Gastrocnemius medialis (tissue), 4 donors: Measurements from ENCODE around the gene TANC1.

ENCODE experiments used
- CTCF ChIP-seq, 5 experiments: fragments of 450-650 bp in 3 of 5; fragments of 200-600 bp in 2 of 5; sonication (generic) in 2 of 5; IDR thresholded peaks in 4 of 5; conservative IDR thresholded peaks in 1 of 5; 1 replicate in 4 of 5; 2 replicates in 1 of 5; pipeline ENCODE4 v1.5.1; 2016 to 2019; ENCODE audit warnings: antibody characterized with exemption in 5 of 5, mild to moderate bottlenecking in 3 of 5, moderate library complexity in 3 of 5
- POLR2A ChIP-seq, 2 donors: fragments of 450-650 bp; IDR thresholded peaks; one replicate each; pipeline ENCODE4 v1.6.1; 2017; ENCODE audit warnings: antibody characterized with exemption in 2 of 2, mild to moderate bottlenecking in 2 of 2, moderate library complexity in 2 of 2

GRCh38 chr2:159153463-159153862, 185.0 kb downstream of the TANC1 start:
- no peak for TF ChIP-seq CTCF (IDR thresholded peaks at IDR 0.05 in 4 of 5, conservative IDR thresholded peaks at IDR 0.05 in 1 of 5)
- no peak for TF ChIP-seq POLR2A (IDR thresholded peaks at IDR 0.05)
